Prostate gland (tissue), 2 donors: ENCODE measurements around the gene CAPN3.

Source experiments
- CTCF ChIP-seq, 4 experiments: fragments of 200-600 bp in 2 of 4; fragments of 450-650 bp in 2 of 4; sonication (generic) in 2 of 4; IDR thresholded peaks; 1 replicate in 3 of 4; 2 replicates in 1 of 4; pipeline ENCODE4 v1.5.1; 2016 to 2019; ENCODE audit warnings: antibody characterized with exemption in 4 of 4, mild to moderate bottlenecking in 2 of 4, moderate library complexity in 2 of 4
- POLR2A ChIP-seq: fragments of 450-650 bp; IDR thresholded peaks from one replicate; pipeline ENCODE4 v1.6.1; 2016; ENCODE audit warnings: antibody characterized with exemption, mild to moderate bottlenecking

- TF ChIP-seq CTCF (IDR thresholded peaks at IDR 0.05): no peak
- TF ChIP-seq POLR2A: no peak
Measured at GRCh38 chr15:42332331-42332730, 27.0 kb upstream of the CAPN3 start.
